H9 (cell line): Measurements from ENCODE around the gene MDGA2. TPM values are rescaled to one million over a fixed set of nuclear protein-coding genes. Genes with fewer than 3 reads are reported as not detected.

Experiments used
- DNase-seq: peaks from one replicate; pipeline ENCODE4 v3.0.0-alpha.2; 2017
- H2AFZ ChIP-seq: one replicate; pipeline ENCODE4 v1.6.1; 2013; ENCODE audit warnings: mild to moderate bottlenecking, low read length, control low read depth, moderate library complexity
- H2AK5ac ChIP-seq: 2 replicates; pipeline ENCODE4 v1.6.1; 2013; ENCODE audit warnings: low read length, control low read depth, mixed read lengths; ENCODE audit not compliant: insufficient read length
- H2BK120ac ChIP-seq: one replicate; pipeline ENCODE4 v1.6.1; 2013; ENCODE audit warnings: low read depth, mild to moderate bottlenecking, low read length, control low read depth, inconsistent platforms; ENCODE audit not compliant: poor library complexity, severe bottlenecking
- H2BK12ac ChIP-seq: 2 replicates; pipeline ENCODE4 v1.6.1; 2013; ENCODE audit warnings: low read length, control low read depth, mixed read lengths, low read depth; ENCODE audit not compliant: insufficient read length
- H2BK15ac ChIP-seq: 2 replicates; pipeline ENCODE4 v1.6.1; 2013; ENCODE audit warnings: low read depth, low read length, control low read depth
- H2BK20ac ChIP-seq: one replicate; pipeline ENCODE4 v1.6.1; 2013; ENCODE audit warnings: low read depth, mild to moderate bottlenecking, low read length, control low read depth, inconsistent platforms; ENCODE audit not compliant: poor library complexity, severe bottlenecking
- H2BK5ac ChIP-seq: 2 replicates; pipeline ENCODE4 v1.6.1; 2013; ENCODE audit warnings: low read length, control low read depth, mixed read lengths; ENCODE audit not compliant: insufficient read length
- H3K14ac ChIP-seq: 2 replicates; pipeline ENCODE4 v1.6.1; 2013; ENCODE audit warnings: low read length, control low read depth; ENCODE audit not compliant: insufficient read depth
- H3K18ac ChIP-seq: 2 replicates; pipeline ENCODE4 v1.6.1; 2013; ENCODE audit warnings: low read depth, mild to moderate bottlenecking, mixed read lengths, low read length, control low read depth; ENCODE audit not compliant: insufficient read length
- H3K23ac ChIP-seq: 2 replicates; pipeline ENCODE4 v1.6.1; 2013; ENCODE audit warnings: low read length, control low read depth, mixed read lengths, low read depth; ENCODE audit not compliant: insufficient read length
- H3K23me2 ChIP-seq: 2 replicates; pipeline ENCODE4 v1.6.1; 2013; ENCODE audit warnings: low read depth, mild to moderate bottlenecking, mixed read lengths, low read length, control low read depth; ENCODE audit not compliant: insufficient read length, poor library complexity, severe bottlenecking
- H3K27ac ChIP-seq: 2 replicates; pipeline ENCODE4 v1.5.1; 2013; ENCODE audit warnings: low read length, control low read depth, mixed read lengths, low read depth; ENCODE audit not compliant: insufficient read length
- H3K27me3 ChIP-seq: 2 replicates; pipeline ENCODE4 v1.6.1; 2013; ENCODE audit warnings: low read length, control low read depth, inconsistent platforms; ENCODE audit not compliant: insufficient read depth
- H3K4ac ChIP-seq: 2 replicates; pipeline ENCODE4 v1.6.1; 2013; ENCODE audit warnings: low read depth, mild to moderate bottlenecking, control low read depth, inconsistent platforms, low read length, moderate library complexity
- H3K4me1 ChIP-seq: 2 replicates; pipeline ENCODE4 v1.6.1; 2013; ENCODE audit warnings: low read length, control low read depth, inconsistent platforms; ENCODE audit not compliant: insufficient read depth
- H3K4me2 ChIP-seq: 2 replicates; pipeline ENCODE4 v1.6.1; 2013; ENCODE audit warnings: low read length, control low read depth, mixed read lengths; ENCODE audit not compliant: insufficient read length, insufficient read depth
- H3K56ac ChIP-seq: 2 replicates; pipeline ENCODE4 v1.6.1; 2013; ENCODE audit warnings: low read depth, mild to moderate bottlenecking, mixed read lengths, low read length, control low read depth; ENCODE audit not compliant: insufficient read length
- H3K79me1 ChIP-seq: 2 replicates; pipeline ENCODE4 v1.6.1; 2013; ENCODE audit warnings: low read depth, mild to moderate bottlenecking, moderate library complexity, low read length, control low read depth, inconsistent platforms; ENCODE audit not compliant: insufficient read depth, poor library complexity, severe bottlenecking
- H3K79me2 ChIP-seq: 2 replicates; pipeline ENCODE4 v1.6.1; 2013; ENCODE audit warnings: low read length, control low read depth, inconsistent platforms; ENCODE audit not compliant: insufficient read depth
- H3K9ac ChIP-seq: 2 replicates; pipeline ENCODE4 v1.6.1; 2013; ENCODE audit warnings: low read length, control low read depth, mixed read lengths; ENCODE audit not compliant: insufficient read length; ENCODE audit errors: extremely low read depth
- H3K9me3 ChIP-seq: one replicate; pipeline ENCODE4 v1.6.1; 2013; ENCODE audit warnings: low read depth, low read length, inconsistent platforms; ENCODE audit not compliant: control insufficient read depth
- H3T11ph ChIP-seq: one replicate; pipeline ENCODE4 v1.6.1; 2013; ENCODE audit warnings: mild to moderate bottlenecking, low read length, control low read depth, inconsistent platforms
- H4K20me1 ChIP-seq: one replicate; pipeline ENCODE4 v1.6.1; 2013; ENCODE audit not compliant: control insufficient read depth, insufficient read length, insufficient read depth
- H4K5ac ChIP-seq: 2 replicates; pipeline ENCODE4 v1.6.1; 2013; ENCODE audit warnings: low read depth, mild to moderate bottlenecking, mixed read lengths, low read length, control low read depth; ENCODE audit not compliant: insufficient read length
- H4K8ac ChIP-seq: replicated peaks from 2 replicates; pipeline ENCODE4 v1.6.1; 2013; ENCODE audit warnings: low read length, control low read depth, mixed read lengths, low read depth; ENCODE audit not compliant: insufficient read length
- H4K91ac ChIP-seq: 2 replicates; pipeline ENCODE4 v1.6.1; 2013; ENCODE audit warnings: low read depth, mild to moderate bottlenecking, moderate library complexity, mixed read lengths, low read length, control low read depth; ENCODE audit not compliant: insufficient read length
- H3K27ac Mint-ChIP-seq, 3 experiments: 2 replicates in 2 of 3; 3 replicates in 1 of 3; pipeline ENCODE4 v1.8.0; 2020 to 2021; ENCODE audit warnings: mixed read lengths in 3 of 3, mild to moderate bottlenecking in 1 of 3, moderate library complexity in 1 of 3
- H3K27me3 Mint-ChIP-seq: 2 replicates; pipeline ENCODE4 v1.8.0; 2021; ENCODE audit warnings: low read depth, mild to moderate bottlenecking, moderate library complexity, mixed read lengths
- H3K36me3 Mint-ChIP-seq, 3 experiments: 2 replicates in 2 of 3; 3 replicates in 1 of 3; pipeline ENCODE4 v1.8.0; 2020 to 2021; ENCODE audit warnings: low read depth in 3 of 3, mixed read lengths in 3 of 3; ENCODE audit not compliant: insufficient read depth in 1 of 3
- H3K4me1 Mint-ChIP-seq, 2 experiments: 2 replicates each; pipeline ENCODE4 v1.8.0; 2020; ENCODE audit warnings: mixed read lengths in 2 of 2
- H3K4me3 Mint-ChIP-seq, 2 experiments: 2 replicates in 1 of 2; 3 replicates in 1 of 2; pipeline ENCODE4 v1.8.0; 2020 to 2021; ENCODE audit warnings: mild to moderate bottlenecking in 2 of 2, mixed read lengths in 2 of 2, moderate library complexity in 1 of 2
- H3K9me3 Mint-ChIP-seq, 2 experiments: 2 replicates in 1 of 2; 3 replicates in 1 of 2; pipeline ENCODE4 v1.8.0; 2020; ENCODE audit warnings: mild to moderate bottlenecking in 2 of 2, mixed read lengths in 2 of 2, moderate library complexity in 1 of 2
- CTCF ChIP-seq: fragments of 200-600 bp; sonication (generic); conservative IDR thresholded peaks from 3 replicates; pipeline ENCODE4 v1.8.0; 2021; ENCODE audit warnings: antibody characterized with exemption, mild to moderate bottlenecking
- WGBS: extraction: QIAGEN DNeasy Blood & Tissue Kit; methylation state at CpG from one replicate; pipeline ENCODE4 v1.1.7; 2013; ENCODE audit warnings: missing lambda C conversion rate, low lambda C conversion rate, mixed read lengths; ENCODE audit not compliant: insufficient read length; ENCODE audit errors: extremely low coverage; 5-methylcytosine and 5-hydroxymethylcytosine counted together
- total RNA-seq: library from RNA; stranded (reverse); gene quantifications from 2 replicates; pipeline ENCODE4 v1.2.1, GENCODE V29; 2021

MDGA2 gene
- total RNA-seq, 1 experiment from 2014 or later: 1.9 TPM

- Histone ChIP-seq H3K23ac (no peak overlapping the region), H2BK120ac (no peak overlapping the region), H3K9ac (no peak overlapping the region), H3K4ac (no peak overlapping the region), H2AK5ac (no peak overlapping the region), H3K23me2 (no peaks in the 10 kb centered on the region), H4K91ac (no peak overlapping the region), H4K20me1 (no peaks in the 10 kb centered on the region), H3K14ac (no peak overlapping the region), H2BK20ac (no peak overlapping the region), H2BK5ac (no peak overlapping the region), H2AFZ (no peak overlapping the region), H3K79me2 (no peaks in the 10 kb centered on the region), H3K18ac (no peak overlapping the region), H3K27me3 (no peaks in the 10 kb centered on the region), H3K79me1 (no peaks in the 10 kb centered on the region), H4K8ac (no peak overlapping the region), H3T11ph (no peak overlapping the region), H3K4me2 (no peak overlapping the region), H4K5ac (no peak overlapping the region), H3K27ac (no peak overlapping the region), H2BK15ac (no peak overlapping the region), H3K56ac (no peak overlapping the region), H3K9me3 (no peaks in the 10 kb centered on the region), H2BK12ac (no peak overlapping the region), H3K4me1 (no peaks in the 10 kb centered on the region)
- H3K27me3 Mint-ChIP-seq: no peaks in the 10 kb centered on the region
- peaks cover 4 to 15% (median 10%) of the 10 kb centered on the region in 3 experiments; a peak in 5 of 7 replicates for H3K36me3 Mint-ChIP-seq
- H3K9me3 Mint-ChIP-seq: peaks cover 3 to 13% of the 10 kb centered on the region in 2 experiments; a peak in 4 of 5 replicates
- no peak overlapping the region for H3K27ac Mint-ChIP-seq
- no peaks in the 10 kb centered on the region; a peak in 1 of 4 replicates for H3K4me1 Mint-ChIP-seq
- no CpG with 5 or more reads among the region's 3 CpGs for WGBS
- TF ChIP-seq CTCF: no peak
- no peak overlapping the region for H3K4me3 Mint-ChIP-seq
- no peak for DNase-seq
Measured at GRCh38 chr14:47490353-47490752, 185.1 kb downstream of the MDGA2 start.
